Smooth muscle cell (in vitro differentiated cells): ENCODE data around the gene SENP6. TPM values are rescaled to one million over a fixed set of nuclear protein-coding genes. Genes with fewer than 3 reads are reported as not detected.

Experiments
- DNase-seq: peaks from one replicate; lab custom pipeline; 2025; ENCODE audit not compliant: unreplicated experiment; lab: John Stamatoyannopoulos, UW
- H2AFZ ChIP-seq: fragments of 200-600 bp; sonication (generic); 2 replicates; pipeline ENCODE4 v1.6.0; 2016; ENCODE audit warnings: antibody characterized with exemption, low read depth, mild to moderate bottlenecking
- H3F3A ChIP-seq: fragments of 200-600 bp; sonication (generic); 2 replicates; pipeline ENCODE4 v1.6.0; 2017; ENCODE audit warnings: antibody characterized with exemption, low read depth
- H3K27ac ChIP-seq: fragments of 200-600 bp; sonication (generic); 2 replicates; pipeline ENCODE4 v1.5.1; 2016; ENCODE audit warnings: low read depth, mild to moderate bottlenecking
- H3K27me3 ChIP-seq: fragments of 200-600 bp; sonication (generic); 2 replicates; pipeline ENCODE4 v1.6.1; 2016; ENCODE audit warnings: low read depth, mild to moderate bottlenecking
- H3K36me3 ChIP-seq: fragments of 200-600 bp; sonication (generic); 2 replicates; pipeline ENCODE4 v1.5.1; 2016; ENCODE audit warnings: low read depth
- H3K4me1 ChIP-seq: fragments of 200-600 bp; sonication (generic); 2 replicates; pipeline ENCODE4 v1.5.1; 2016; ENCODE audit warnings: low read depth
- H3K4me2 ChIP-seq: fragments of 200-600 bp; sonication (generic); 2 replicates; pipeline ENCODE4 v1.6.0; 2016; ENCODE audit warnings: mild to moderate bottlenecking
- H3K4me3 ChIP-seq: fragments of 200-600 bp; sonication (generic); 2 replicates; pipeline ENCODE4 v1.5.1; 2016; ENCODE audit warnings: mild to moderate bottlenecking
- H3K79me2 ChIP-seq: fragments of 200-600 bp; sonication (generic); 2 replicates; pipeline ENCODE4 v1.6.0; 2016; ENCODE audit warnings: low read depth, mild to moderate bottlenecking
- H3K9ac ChIP-seq: fragments of 200-600 bp; sonication (generic); 2 replicates; pipeline ENCODE4 v1.6.0; 2016; ENCODE audit warnings: low read depth
- H3K9me3 ChIP-seq: fragments of 200-600 bp; sonication (generic); replicated peaks from 2 replicates; pipeline ENCODE4 v1.5.1; 2016; ENCODE audit warnings: low read depth
- H4K20me1 ChIP-seq: fragments of 200-600 bp; sonication (generic); 2 replicates; pipeline ENCODE4 v1.6.0; 2016; ENCODE audit warnings: low read depth
- CTCF ChIP-seq: fragments of 200-600 bp; sonication (generic); IDR thresholded peaks from 2 replicates; pipeline ENCODE4 v1.5.1; 2017; ENCODE audit warnings: borderline replicate concordance, mild to moderate bottlenecking, antibody characterized with exemption; ENCODE audit not compliant: insufficient read depth, poor library complexity, severe bottlenecking
- WGBS: methylation state at CpG from one replicate; pipeline ENCODE4 v1.1.7; 2016; ENCODE audit warnings: low lambda C conversion rate; 5-methylcytosine and 5-hydroxymethylcytosine counted together
- polyA plus RNA-seq: library from polyadenylated mRNA; unstranded; fragments of >200 nt; fragmentation: Nextera tagmentation; extraction: Ambion mirVana; gene quantifications from 2 replicates; pipeline ENCODE4 v1.2.1, GENCODE V29; 2016
- total RNA-seq: library from RNA; depleted of rRNA; stranded (reverse); fragments of >200 nt; gene quantifications from 2 replicates; pipeline ENCODE4 v1.2.3, GENCODE V29; 2014

SENP6 gene
- total and polyA plus RNA-seq, 2 experiments from 2014 or later, result 45.0 to 126 TPM

- Histone ChIP-seq H3F3A (peaks cover 4% of the 10 kb centered on the region), H3K4me2 (peak overlapping the region; percentile 95), H3K9me3 (no peaks in the 10 kb centered on the region), H2AFZ (peak overlapping the region; percentile 82), H4K20me1 (peaks cover 48% of the 10 kb centered on the region), H3K4me3 (peak overlapping the region; percentile 62), H3K36me3 (no peaks in the 10 kb centered on the region), H3K9ac (peak overlapping the region; percentile 97), H3K4me1 (peaks cover 21% of the 10 kb centered on the region), H3K27me3 (no peaks in the 10 kb centered on the region), H3K27ac (peak overlapping the region; percentile 95), H3K79me2 (peaks cover 76% of the 10 kb centered on the region)
- no peak for TF ChIP-seq CTCF
- no peak for DNase-seq
- under 1% methylated on average over 70 of the region's 70 CpGs for WGBS
These were observed 796 bp downstream of the SENP6 start for GRCh38 chr6:75602246-75603105.

- H3K9ac ChIP-seq, result peak overlapping the region; percentile 97
- 1% methylated on average over 2 of the region's 2 CpGs for WGBS
- peaks cover 21% of the 10 kb centered on the region for H3K4me1 ChIP-seq
- DNase-seq, result no peak
- H3K4me3 ChIP-seq, result peak overlapping the region; percentile 62
- H3K27ac ChIP-seq, result peak overlapping the region; percentile 95
- no peaks in the 10 kb centered on the region for H3K27me3 ChIP-seq
- peak overlapping the region; percentile 95 for H3K4me2 ChIP-seq
- H3K79me2 ChIP-seq, result peaks cover 82% of the 10 kb centered on the region
- H3F3A ChIP-seq, result peaks cover 4% of the 10 kb centered on the region
- no peaks in the 10 kb centered on the region for H3K36me3 ChIP-seq
- H3K9me3 ChIP-seq, result no peaks in the 10 kb centered on the region
- TF ChIP-seq CTCF, result no peak
- H2AFZ ChIP-seq, result peak overlapping the region; percentile 82
- H4K20me1 ChIP-seq, result peaks cover 54% of the 10 kb centered on the region
These were observed 1.4 kb downstream of the SENP6 start for GRCh38 chr6:75603106-75603420.

GRCh38 chr6:75604294-75604693, 2.6 kb downstream of the SENP6 start:
- no peaks in the 10 kb centered on the region for H3K27me3 ChIP-seq
- H3F3A ChIP-seq, result peaks cover 6% of the 10 kb centered on the region
- H3K79me2 ChIP-seq, result peaks cover 95% of the 10 kb centered on the region
- no peaks in the 10 kb centered on the region for H3K9me3 ChIP-seq
- H3K4me2 ChIP-seq, result peak overlapping the region; percentile 95
- no peak overlapping the region for H2AFZ ChIP-seq
- H3K4me3 ChIP-seq, result peak overlapping the region; percentile 62
- no peaks in the 10 kb centered on the region for H3K36me3 ChIP-seq
- 90% methylated on average over 16 of the region's 16 CpGs for WGBS
- H4K20me1 ChIP-seq, result peaks cover 67% of the 10 kb centered on the region
- peaks cover 21% of the 10 kb centered on the region for H3K4me1 ChIP-seq
- no peak for TF ChIP-seq CTCF
- DNase-seq, result no peak
- H3K9ac ChIP-seq, result no peak overlapping the region
- H3K27ac ChIP-seq, result peak overlapping the region; percentile 95
